ENCODE data around the gene SYTL3.

- TF ChIP-seq CTCF (IDR thresholded peaks at IDR 0.05) = no peak
- no peak for TF ChIP-seq POLR2A (IDR thresholded peaks at IDR 0.05)
These were observed 27.2 kb upstream of the SYTL3 start for GRCh38 chr6:158622545-158623190.
